Esophagus squamous epithelium (tissue), 4 donors: ENCODE measurements around the gene CRYBA4.

Source experiments
- POLR2A ChIP-seq, 4 donors: fragments of 450-650 bp; IDR thresholded peaks; one replicate each; pipeline ENCODE4 v1.6.1; 2017; ENCODE audit warnings: antibody characterized with exemption in 4 of 4, mild to moderate bottlenecking in 4 of 4, moderate library complexity in 3 of 4
- TF ChIP-seq, protein P1 (sequence below), 6 experiments: fragments of 450-650 bp in 4 of 6; fragments of 200-600 bp in 2 of 6; sonication (generic) in 2 of 6; IDR thresholded peaks; one replicate each; pipeline ENCODE4 v1.5.1; 2016 to 2019; ENCODE audit warnings: antibody characterized with exemption in 6 of 6, mild to moderate bottlenecking in 4 of 6, moderate library complexity in 4 of 6

DNA sequence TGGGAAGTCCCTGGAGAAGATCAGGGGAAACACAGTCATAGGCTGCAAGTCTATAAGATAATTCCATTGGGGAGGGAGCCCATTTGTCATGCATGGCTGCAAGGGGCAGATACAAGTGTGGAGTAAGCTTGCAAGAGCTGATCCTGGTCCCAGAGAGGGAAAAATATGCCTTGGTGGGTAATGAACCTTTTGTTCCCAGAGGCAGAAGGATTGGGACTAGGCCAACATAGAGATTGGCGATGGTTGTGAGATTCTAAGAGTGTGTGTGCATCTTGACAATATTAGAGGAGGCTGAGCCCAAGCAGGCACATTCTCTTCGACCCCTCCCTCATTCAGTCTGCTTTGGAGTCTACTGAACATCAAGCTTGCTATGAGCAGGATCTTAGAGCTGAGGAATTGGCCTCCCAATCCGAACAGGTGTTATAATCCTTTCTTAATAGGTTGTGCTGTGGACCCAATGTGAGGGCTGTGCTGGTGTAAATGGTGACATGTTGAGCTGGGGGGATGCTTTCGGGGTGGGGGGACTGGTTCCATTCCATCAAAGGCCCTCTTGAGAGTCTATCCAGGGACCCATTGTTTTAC, 54.0 kb downstream of the CRYBA4 start:
- TF ChIP-seq, protein P1, sequence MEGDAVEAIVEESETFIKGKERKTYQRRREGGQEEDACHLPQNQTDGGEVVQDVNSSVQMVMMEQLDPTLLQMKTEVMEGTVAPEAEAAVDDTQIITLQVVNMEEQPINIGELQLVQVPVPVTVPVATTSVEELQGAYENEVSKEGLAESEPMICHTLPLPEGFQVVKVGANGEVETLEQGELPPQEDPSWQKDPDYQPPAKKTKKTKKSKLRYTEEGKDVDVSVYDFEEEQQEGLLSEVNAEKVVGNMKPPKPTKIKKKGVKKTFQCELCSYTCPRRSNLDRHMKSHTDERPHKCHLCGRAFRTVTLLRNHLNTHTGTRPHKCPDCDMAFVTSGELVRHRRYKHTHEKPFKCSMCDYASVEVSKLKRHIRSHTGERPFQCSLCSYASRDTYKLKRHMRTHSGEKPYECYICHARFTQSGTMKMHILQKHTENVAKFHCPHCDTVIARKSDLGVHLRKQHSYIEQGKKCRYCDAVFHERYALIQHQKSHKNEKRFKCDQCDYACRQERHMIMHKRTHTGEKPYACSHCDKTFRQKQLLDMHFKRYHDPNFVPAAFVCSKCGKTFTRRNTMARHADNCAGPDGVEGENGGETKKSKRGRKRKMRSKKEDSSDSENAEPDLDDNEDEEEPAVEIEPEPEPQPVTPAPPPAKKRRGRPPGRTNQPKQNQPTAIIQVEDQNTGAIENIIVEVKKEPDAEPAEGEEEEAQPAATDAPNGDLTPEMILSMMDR (IDR thresholded peaks at IDR 0.05) = no peak
- TF ChIP-seq POLR2A (IDR thresholded peaks at IDR 0.05) = no peak
